ENCODE results near the gene NBEAL2.

DNA sequence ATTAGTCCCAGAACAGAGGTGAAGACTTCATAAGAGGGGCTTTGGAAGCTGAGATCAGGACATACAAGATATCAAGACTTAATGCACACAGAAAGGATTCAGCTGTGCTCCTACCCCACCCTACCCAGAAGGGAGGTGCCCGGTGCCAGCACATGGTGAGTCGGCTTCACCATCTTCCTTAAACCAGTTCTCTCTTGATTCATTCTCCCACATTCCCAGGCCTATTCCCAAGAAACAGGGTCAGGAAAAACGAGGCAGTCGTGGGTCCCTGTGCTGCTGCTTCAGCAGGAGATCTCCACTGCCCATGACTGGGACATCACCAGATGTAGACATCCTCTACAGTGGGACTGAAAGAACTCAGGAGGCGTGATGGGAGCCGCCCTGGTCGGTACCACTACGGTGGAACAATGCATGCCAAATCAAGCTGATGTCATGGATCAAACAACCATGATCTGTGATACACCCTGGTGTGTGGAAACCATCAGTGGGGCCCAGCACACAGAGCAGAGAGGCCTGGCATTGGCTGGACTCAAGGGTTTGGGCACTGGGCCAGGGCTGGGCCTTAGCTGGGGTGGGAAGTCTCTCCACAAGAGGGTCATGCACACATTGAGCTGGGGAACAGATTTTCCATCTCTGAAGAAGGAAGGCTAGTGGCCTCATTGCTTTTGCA, 44.8 kb upstream of the NBEAL2 start:
- TF ChIP-seq, protein P1, sequence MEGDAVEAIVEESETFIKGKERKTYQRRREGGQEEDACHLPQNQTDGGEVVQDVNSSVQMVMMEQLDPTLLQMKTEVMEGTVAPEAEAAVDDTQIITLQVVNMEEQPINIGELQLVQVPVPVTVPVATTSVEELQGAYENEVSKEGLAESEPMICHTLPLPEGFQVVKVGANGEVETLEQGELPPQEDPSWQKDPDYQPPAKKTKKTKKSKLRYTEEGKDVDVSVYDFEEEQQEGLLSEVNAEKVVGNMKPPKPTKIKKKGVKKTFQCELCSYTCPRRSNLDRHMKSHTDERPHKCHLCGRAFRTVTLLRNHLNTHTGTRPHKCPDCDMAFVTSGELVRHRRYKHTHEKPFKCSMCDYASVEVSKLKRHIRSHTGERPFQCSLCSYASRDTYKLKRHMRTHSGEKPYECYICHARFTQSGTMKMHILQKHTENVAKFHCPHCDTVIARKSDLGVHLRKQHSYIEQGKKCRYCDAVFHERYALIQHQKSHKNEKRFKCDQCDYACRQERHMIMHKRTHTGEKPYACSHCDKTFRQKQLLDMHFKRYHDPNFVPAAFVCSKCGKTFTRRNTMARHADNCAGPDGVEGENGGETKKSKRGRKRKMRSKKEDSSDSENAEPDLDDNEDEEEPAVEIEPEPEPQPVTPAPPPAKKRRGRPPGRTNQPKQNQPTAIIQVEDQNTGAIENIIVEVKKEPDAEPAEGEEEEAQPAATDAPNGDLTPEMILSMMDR (IDR thresholded peaks at IDR 0.05; ENCODE audit: insufficient read depth, low read length, poor library complexity, severe bottlenecking), result no peak
- no peak for TF ChIP-seq EZH2phosphoT487 (conservative IDR thresholded peaks at IDR 0.05; ENCODE audit: low read length)

Measured in SU-DHL-6 (cell line).